PC-3 (cell line): Measurements from ENCODE around the gene PPOX. TPM values are rescaled to one million over a fixed set of nuclear protein-coding genes. Genes with fewer than 3 reads are reported as not detected.

Source experiments
- ATAC-seq: fragments of 200-7000 bp; cut with Tn5 transposase; 2 replicates; pipeline ENCODE4 v1.9.1; 2020; ENCODE audit warnings: mild to moderate bottlenecking, moderate library complexity
- BruUV-seq: library from RNA; stranded (reverse); fragments of 400-500 nt; replicated peaks from 2 replicates; lab custom pipeline; 2021; lab: Mats Ljungman, UMichigan
- CTCF ChIA-PET: fragments of 300-600 bp; sonication (Branson Sonifier 250); formaldehyde crosslinking; loops from one replicate; lab custom pipeline; 2022; ENCODE audit warnings: antibody characterized with exemption; lab: Charles Lee
- POLR2A ChIA-PET: fragments of 300-600 bp; sonication (Branson Sonifier 250); formaldehyde crosslinking; loops from one replicate; lab custom pipeline; 2022; ENCODE audit warnings: antibody characterized with exemption; ENCODE audit not compliant: unreplicated experiment; lab: Charles Lee
- DNase-seq: peaks from one replicate; pipeline ENCODE4 v3.0.0-alpha.2; 2015
- H2AFZ ChIP-seq: fragments of 300-600 bp; sonication (generic); 2 replicates; pipeline ENCODE4 v1.6.0; 2016; ENCODE audit warnings: antibody characterized with exemption, low read length
- H3F3A ChIP-seq: fragments of 300-600 bp; sonication (generic); one replicate; pipeline ENCODE4 v1.6.0; 2017; ENCODE audit warnings: antibody characterized with exemption, low read length, control low read depth, mild to moderate bottlenecking; ENCODE audit not compliant: unreplicated experiment
- H3K27ac ChIP-seq: fragments of 300-600 bp; sonication (generic); 2 replicates; pipeline ENCODE4 v1.5.1; 2016; ENCODE audit warnings: mild to moderate bottlenecking, low read length
- H3K27me3 ChIP-seq: fragments of 300-600 bp; sonication (generic); 2 replicates; pipeline ENCODE4 v1.6.1; 2016; ENCODE audit warnings: low read length, mixed read lengths
- H3K36me3 ChIP-seq: fragments of 300-600 bp; sonication (generic); 2 replicates; pipeline ENCODE4 v1.6.1; 2016; ENCODE audit warnings: low read depth, mixed run types, low read length, mixed read lengths
- H3K4me1 ChIP-seq: fragments of 300-600 bp; sonication (generic); 2 replicates; pipeline ENCODE4 v1.5.1; 2016; ENCODE audit warnings: low read length; ENCODE audit not compliant: insufficient read depth
- H3K4me2 ChIP-seq: fragments of 300-600 bp; sonication (generic); 2 replicates; pipeline ENCODE4 v1.6.0; 2016; ENCODE audit warnings: low read length
- H3K4me3 ChIP-seq: fragments of 300-600 bp; sonication (generic); 2 replicates; pipeline ENCODE4 v1.5.1; 2016; ENCODE audit warnings: mild to moderate bottlenecking, low read length, mixed read lengths
- H3K79me2 ChIP-seq: fragments of 300-600 bp; sonication (generic); 2 replicates; pipeline ENCODE4 v1.6.1; 2017; ENCODE audit warnings: low read length, mixed read lengths
- H3K9ac ChIP-seq: fragments of 300-600 bp; sonication (generic); 2 replicates; pipeline ENCODE4 v1.6.0; 2016; ENCODE audit warnings: mild to moderate bottlenecking, low read length
- H3K9me2 ChIP-seq: fragments of 300-600 bp; sonication (generic); replicated peaks from 2 replicates; pipeline ENCODE4 v1.6.1; 2016; ENCODE audit warnings: mixed run types, low read length, mixed read lengths
- H3K9me3 ChIP-seq: fragments of 300-600 bp; sonication (generic); 2 replicates; pipeline ENCODE4 v1.6.1; 2016; ENCODE audit warnings: low read length, mixed read lengths
- H4K20me1 ChIP-seq: fragments of 300-600 bp; sonication (generic); 2 replicates; pipeline ENCODE4 v1.6.1; 2016; ENCODE audit warnings: low read length, mixed read lengths
- CTCF ChIP-seq: fragments of 300-600 bp; sonication (generic); conservative IDR thresholded peaks from 2 replicates; pipeline ENCODE4 v1.5.1; 2017; ENCODE audit warnings: antibody characterized with exemption, low read depth, mild to moderate bottlenecking, low read length
- EZH2 ChIP-seq: fragments of 300-600 bp; sonication (generic); IDR thresholded peaks from one replicate; pipeline ENCODE4 v1.6.1; 2017; ENCODE audit warnings: antibody characterized with exemption, mild to moderate bottlenecking, low read length; ENCODE audit not compliant: unreplicated experiment
- EZH2phosphoT487 ChIP-seq: fragments of 300-600 bp; sonication (generic); IDR thresholded peaks from 2 replicates; pipeline ENCODE4 v1.6.1; 2018; ENCODE audit warnings: mild to moderate bottlenecking, antibody characterized with exemption, low read length, borderline replicate concordance
- intact Hi-C: fragments of 100-400 bp; cut with micrococcal nuclease; formaldehyde crosslinking; loops from 2 replicates; pipeline ENCODE4 v1.9.0; 2023
- total RNA-seq: library from RNA; depleted of rRNA; stranded (reverse); fragments of >200 nt; gene quantifications from 2 replicates; pipeline ENCODE4 v1.2.3, GENCODE V29; 2014

The PPOX gene
- total RNA-seq, 1 experiment from 2014 or later: 22.9 TPM

GRCh38 chr1:161157867-161158266 is 8.4 kb upstream of the PPOX start:
- Histone ChIP-seq H2AFZ (no peak overlapping the region), H4K20me1 (no peaks in the 10 kb centered on the region), H3K4me2 (no peak overlapping the region), H3K4me3 (no peak overlapping the region), H3K27me3 (no peaks in the 10 kb centered on the region), H3K9me3 (no peaks in the 10 kb centered on the region), H3K27ac (no peak overlapping the region), H3K9ac (no peak overlapping the region), H3K4me1 (peaks cover 41% of the 10 kb centered on the region), H3F3A (no peaks in the 10 kb centered on the region), H3K9me2 (no peaks in the 10 kb centered on the region), H3K79me2 (peaks cover 42% of the 10 kb centered on the region), H3K36me3 (peaks cover 9% of the 10 kb centered on the region; the same call in 1 of the 2 replicates)
- intact Hi-C loops: loop anchor here (2.0 kb wide), 1 partner anchor 39 kb away; the partner anchor contains the start of genes NIT1 and PFDN2
- no peak for ATAC-seq
- BruUV-seq: no TSS peak
- CTCF ChIA-PET: no interaction called here
- no peak for DNase-seq
- no peak for TF ChIP-seq EZH2phosphoT487
- TF ChIP-seq EZH2: no peak
- TF ChIP-seq CTCF: no peak
- POLR2A ChIA-PET: no interaction called here

DNA sequence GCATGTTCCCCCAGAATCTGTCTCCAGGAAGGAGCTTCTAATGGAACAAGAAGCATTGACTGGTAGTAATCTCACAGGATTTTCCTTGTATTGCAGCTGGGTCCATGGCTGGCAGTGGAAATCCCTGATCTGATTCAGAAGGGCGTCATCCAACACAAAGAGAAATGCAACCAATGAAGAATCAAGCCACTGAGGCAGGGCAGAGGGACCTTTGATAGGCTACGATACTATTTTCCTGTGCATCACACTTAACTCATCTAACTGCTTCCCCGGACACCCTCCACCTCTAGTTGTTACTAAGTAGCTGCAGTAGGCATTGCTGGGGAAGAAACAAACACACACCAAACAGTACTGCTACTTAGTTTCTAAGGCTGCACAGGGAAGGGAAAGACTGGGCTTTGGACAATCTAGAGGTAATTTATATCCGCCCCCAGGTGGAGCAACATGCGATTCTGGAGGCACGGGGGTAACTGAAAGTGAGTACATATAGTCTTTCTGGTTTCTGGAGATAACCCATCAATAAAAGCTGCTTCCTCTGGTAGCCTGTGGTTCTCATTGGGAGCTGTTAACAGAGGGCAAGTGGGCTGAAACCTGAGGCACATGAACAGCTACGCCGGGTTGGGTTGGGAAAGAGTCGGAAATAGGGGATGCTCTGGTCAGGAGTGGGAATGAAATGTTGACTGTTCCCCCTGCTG is 7.8 kb upstream of the PPOX start:
- Histone ChIP-seq H3K27me3 (no peaks in the 10 kb centered on the region), H3K79me2 (peaks cover 42% of the 10 kb centered on the region), H3K4me3 (peak overlapping the region; percentile 96), H3K36me3 (peaks cover 9% of the 10 kb centered on the region; the same call in 1 of the 2 replicates), H3K9me2 (no peaks in the 10 kb centered on the region), H4K20me1 (no peaks in the 10 kb centered on the region), H3K9me3 (no peaks in the 10 kb centered on the region), H3K9ac (peak overlapping the region; percentile 96), H3F3A (no peaks in the 10 kb centered on the region), H3K27ac (peak overlapping the region; percentile 21), H3K4me1 (peaks cover 37% of the 10 kb centered on the region), H3K4me2 (peak overlapping the region; percentile 86), H2AFZ (peak overlapping the region; percentile 81; the same call in 1 of the 2 replicates)
- POLR2A ChIA-PET: interaction anchor here (0.5 to 0.7 kb wide), 3 partner anchors 24 to 47 kb away, joined by 3 to 4 read pairs (median 3); no protein-coding TSS in a partner anchor
- CTCF ChIA-PET: no interaction called here
- BruUV-seq: no TSS peak
- ATAC-seq: peak; percentile 0; the same call in 1 of the 2 replicates
- intact Hi-C loops: loop anchor here (2.0 kb wide), 1 partner anchor 40 kb away; the partner anchor contains the start of genes NIT1 and PFDN2
- TF ChIP-seq EZH2phosphoT487 (no peak), CTCF (no peak), EZH2 (no peak)
- DNase-seq: peak; percentile 25
